ENCODE data around the gene PMFBP1. TPM values are rescaled to one million over a fixed set of nuclear protein-coding genes. Genes with fewer than 3 reads are reported as not detected.
"Not testable (repeated sequence)": the region's sequence is repeated elsewhere in the genome, so short reads cannot be mapped to it uniquely, and the experiment has no call there.

PMFBP1 gene
- polyA plus RNA-seq, 4 donors, result 3.0 to 9.2 (median 5.9) TPM

DNA sequence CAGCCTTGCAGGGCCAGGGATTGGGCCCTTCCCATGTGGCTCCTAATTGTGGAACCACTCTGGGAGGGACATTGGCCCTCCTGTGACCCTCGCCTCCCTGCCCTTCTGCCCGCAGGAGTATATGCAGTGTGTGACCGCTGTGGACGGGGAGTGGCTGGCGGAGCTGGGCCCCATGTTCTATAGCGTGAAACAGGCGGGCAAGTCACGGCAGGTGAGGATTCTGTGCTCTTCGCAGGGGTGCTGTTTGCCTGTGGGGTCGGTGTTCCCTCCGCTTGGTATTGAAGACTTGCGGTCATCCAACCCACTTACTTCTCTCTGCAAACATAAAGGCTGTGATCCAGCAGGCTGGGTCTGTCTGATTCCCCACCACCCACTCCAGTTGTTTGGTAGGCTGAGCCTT is 62.7 kb downstream of the PMFBP1 start:
- DNase-seq (ENCODE audit: low read depth in 4 of 4, low spot score in 2 of 4), result no peak

DNA sequence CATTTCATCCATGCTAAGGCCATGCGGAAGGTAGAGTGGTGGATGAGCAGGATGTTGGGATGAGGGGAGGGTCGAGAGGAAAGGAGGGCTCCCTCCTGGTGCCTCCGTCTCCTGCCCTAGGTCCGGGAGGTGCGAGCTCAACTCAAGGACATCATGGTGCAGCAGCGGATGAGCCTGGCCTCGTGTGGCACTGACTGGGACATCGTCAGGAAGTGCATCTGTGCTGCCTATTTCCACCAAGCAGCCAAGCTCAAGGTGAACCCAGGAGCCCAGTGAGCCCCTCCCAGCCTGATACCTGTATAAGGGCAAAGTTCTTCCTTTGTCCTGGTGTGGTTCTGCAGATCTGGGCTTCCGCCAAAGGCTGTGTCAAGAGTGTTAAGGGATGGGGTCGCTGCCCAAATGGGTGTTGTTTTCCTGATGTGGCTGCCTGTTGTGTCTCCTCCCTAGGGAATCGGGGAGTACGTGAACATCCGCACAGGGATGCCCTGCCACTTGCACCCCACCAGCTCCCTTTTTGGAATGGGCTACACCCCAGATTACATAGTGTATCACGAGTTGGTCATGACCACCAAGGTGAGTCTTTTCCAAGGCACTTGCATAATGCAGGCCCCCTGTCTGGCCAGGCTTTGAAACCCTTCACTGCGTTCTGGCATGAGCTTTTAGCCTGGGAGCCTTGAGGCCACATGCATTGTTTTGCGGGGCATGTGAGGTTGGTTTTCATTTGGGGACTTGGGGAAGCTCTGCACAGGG is 63.4 kb downstream of the PMFBP1 start:
- no peak for DNase-seq (ENCODE audit: low read depth in 4 of 4, low spot score in 2 of 4)

DNA sequence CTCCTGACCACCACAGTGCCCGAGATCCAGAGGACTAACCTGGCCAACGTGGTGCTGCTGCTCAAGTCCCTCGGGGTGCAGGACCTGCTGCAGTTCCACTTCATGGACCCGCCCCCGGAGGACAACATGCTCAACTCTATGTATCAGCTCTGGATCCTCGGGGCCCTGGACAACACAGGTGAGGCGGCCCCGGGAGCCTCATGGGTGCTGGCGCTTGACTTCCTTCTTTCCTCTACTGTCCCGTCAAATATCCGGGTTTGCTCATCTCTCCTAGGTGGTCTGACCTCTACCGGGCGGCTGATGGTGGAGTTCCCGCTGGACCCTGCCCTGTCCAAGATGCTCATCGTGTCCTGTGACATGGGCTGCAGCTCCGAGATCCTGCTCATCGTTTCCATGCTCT is 64.6 kb downstream of the PMFBP1 start:
- DNase-seq (ENCODE audit: low read depth in 4 of 4, low spot score in 2 of 4), result no peak

DNA sequence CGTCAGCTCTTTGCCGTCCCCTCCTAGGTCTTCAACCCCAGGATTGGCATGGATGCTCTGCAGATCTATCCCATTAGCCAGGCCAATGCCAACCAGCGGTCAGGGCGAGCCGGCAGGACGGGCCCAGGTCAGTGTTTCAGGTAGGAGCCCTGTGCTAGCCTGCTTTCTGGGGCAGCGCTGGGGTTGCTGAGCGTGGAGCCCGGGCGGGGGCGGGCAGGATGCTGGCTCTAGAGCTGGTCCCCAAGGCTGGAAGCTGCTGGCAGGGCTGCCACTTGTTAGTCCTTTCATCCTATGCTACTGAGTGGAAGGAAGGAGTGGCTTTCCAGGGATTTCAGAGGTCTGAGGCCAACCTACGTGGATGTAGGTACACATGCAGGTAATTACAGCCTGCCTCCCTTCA is 66.0 kb downstream of the PMFBP1 start:
- DNase-seq (ENCODE audit: low read depth in 4 of 4, low spot score in 2 of 4), result no peak

- DNase-seq (ENCODE audit: low read depth in 4 of 4, low spot score in 2 of 4), result no peak
Observed at GRCh38 chr16:72104905-72105304, 67.0 kb downstream of the PMFBP1 start.

DNA sequence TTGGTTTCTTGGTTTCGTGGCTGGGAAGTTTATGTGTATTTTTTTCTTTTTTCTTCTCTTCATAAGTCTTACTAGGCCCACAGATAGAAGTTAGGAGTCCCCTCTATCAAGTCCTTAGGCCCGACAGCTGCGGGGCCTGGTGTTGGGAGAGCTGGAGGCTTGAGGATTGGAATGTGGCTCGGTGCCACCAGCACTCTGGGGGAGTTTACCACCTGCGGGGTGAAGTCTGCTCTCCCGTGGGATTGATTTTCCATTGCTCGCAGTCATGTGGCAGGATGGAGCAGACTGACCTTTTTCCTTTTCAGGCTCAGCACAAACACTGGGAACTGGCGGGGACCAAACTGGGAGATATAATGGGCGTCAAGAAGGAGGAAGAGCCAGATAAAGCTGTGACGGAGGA is 70.8 kb downstream of the PMFBP1 start:
- no peak for DNase-seq (ENCODE audit: low read depth in 4 of 4, low spot score in 2 of 4)

DNA sequence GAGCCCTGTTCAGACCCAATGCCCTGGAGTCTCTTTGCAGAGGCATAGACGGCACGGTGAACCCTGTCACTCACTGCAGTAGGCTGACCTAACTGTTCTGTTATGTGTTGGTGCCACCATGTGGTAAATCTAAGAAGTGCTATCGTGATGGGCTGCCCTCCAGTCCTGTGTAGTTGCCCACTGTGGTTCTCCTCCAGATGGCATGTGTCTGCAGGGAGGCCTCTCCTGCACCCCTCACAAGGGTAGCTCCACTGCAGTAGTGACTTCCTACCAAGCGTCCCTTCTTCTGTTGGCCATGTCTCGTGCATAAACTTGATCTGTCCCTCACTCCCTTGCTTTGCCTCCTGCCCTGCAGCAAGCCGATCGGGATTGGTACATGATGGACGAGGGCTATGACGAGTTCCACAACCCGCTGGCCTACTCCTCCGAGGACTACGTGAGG is 72.6 kb downstream of the PMFBP1 start:
- DNase-seq (ENCODE audit: low read depth in 4 of 4, low spot score in 2 of 4), result peak; percentile 4 to 19 (median 11)

- DNase-seq (ENCODE audit: low read depth in 4 of 4, low spot score in 2 of 4), result no peak
Observed at GRCh38 chr16:72098936-72099335, 73.0 kb downstream of the PMFBP1 start.

DNA sequence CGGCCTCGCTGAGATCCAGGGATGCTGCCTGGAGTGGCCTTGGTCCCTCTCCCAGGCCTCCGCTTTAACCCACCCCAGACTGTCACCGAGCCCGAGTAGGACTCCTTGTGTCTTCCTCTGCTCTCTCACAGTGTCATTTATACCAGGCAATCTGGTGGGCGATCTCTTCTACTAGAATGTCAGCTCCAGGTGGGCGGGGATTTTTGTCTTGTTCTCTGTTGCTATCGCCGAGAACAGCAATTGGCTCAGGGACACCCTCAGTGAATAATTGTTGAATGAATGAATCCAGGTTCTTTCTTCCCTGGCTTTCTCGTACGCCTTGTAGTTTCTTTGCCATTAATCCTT is 77.7 kb downstream of the PMFBP1 start:
- DNase-seq (ENCODE audit: low read depth in 4 of 4, low spot score in 2 of 4), result no peak

- peak; percentile 95 to 98 (median 98) for DNase-seq (ENCODE audit: low read depth in 4 of 4, low spot score in 2 of 4)
Observed at GRCh38 chr16:72093448-72094265, 78.3 kb downstream of the PMFBP1 start, which contains the start of the genes DHX38 and TXNL4B. Gene DHX38 (plus strand): TSS chr16:72093847. CDS start chr16:72096158, 2,311 bp downstream. Gene TXNL4B (minus strand): TSS chr16:72093620. CDS start chr16:72090749, 2,871 bp downstream.

GRCh38 chr16:72092832-72093447 is 79.0 kb downstream of the PMFBP1 start:
- DNase-seq (ENCODE audit: low read depth in 4 of 4, low spot score in 2 of 4), result peak in 2 of 4 donors; percentile 7 to 11

DNA sequence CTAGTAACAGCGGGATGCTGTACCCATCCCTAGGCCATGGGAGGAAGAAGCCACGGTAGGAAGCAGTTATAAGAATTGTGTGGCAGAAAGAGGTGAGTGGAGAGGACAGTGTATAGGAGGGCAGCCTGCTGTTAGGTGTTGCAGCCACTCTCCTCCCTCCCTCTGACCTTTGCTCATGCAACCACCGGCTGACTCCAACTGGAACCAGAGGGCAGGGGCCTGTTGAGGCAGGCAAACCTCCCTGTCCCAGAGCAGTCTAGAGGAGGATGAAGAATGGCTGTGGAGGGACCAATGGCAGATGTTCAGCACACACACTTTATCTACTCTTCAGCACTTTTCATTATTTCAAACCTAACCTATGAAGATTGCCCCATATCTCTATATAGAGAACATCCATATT is 80.7 kb downstream of the PMFBP1 start:
- no peak for DNase-seq (ENCODE audit: low read depth in 4 of 4, low spot score in 2 of 4)

DNA sequence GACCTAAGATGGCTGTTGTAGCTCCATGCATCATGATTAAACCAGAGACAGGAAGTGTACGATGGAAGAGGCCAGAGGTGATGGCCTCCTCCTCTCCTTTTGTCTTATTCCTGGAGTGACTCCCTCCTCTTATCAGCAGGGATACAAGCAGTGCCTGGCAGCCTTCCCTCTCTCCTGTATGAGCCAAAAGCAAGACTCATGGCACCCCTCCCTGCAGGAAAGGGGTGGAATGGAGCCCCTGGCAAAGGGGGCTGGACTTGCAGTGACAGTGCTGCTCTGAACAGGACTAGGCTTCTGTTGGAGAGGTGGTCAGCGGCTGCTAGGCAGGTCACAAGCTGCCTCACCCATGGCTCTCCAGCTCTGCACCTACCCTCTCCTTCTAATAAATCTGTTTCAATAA is 87.0 kb downstream of the PMFBP1 start:
- DNase-seq (ENCODE audit: low read depth in 4 of 4, low spot score in 2 of 4), result no peak

- no peak for DNase-seq (ENCODE audit: low read depth in 4 of 4, low spot score in 2 of 4)
Observed at GRCh38 chr16:72084445-72084844, 87.5 kb downstream of the PMFBP1 start.

- DNase-seq (ENCODE audit: low read depth in 4 of 4, low spot score in 2 of 4), result no peak
Observed at GRCh38 chr16:72083778-72084404, 88.1 kb downstream of the PMFBP1 start.

DNA sequence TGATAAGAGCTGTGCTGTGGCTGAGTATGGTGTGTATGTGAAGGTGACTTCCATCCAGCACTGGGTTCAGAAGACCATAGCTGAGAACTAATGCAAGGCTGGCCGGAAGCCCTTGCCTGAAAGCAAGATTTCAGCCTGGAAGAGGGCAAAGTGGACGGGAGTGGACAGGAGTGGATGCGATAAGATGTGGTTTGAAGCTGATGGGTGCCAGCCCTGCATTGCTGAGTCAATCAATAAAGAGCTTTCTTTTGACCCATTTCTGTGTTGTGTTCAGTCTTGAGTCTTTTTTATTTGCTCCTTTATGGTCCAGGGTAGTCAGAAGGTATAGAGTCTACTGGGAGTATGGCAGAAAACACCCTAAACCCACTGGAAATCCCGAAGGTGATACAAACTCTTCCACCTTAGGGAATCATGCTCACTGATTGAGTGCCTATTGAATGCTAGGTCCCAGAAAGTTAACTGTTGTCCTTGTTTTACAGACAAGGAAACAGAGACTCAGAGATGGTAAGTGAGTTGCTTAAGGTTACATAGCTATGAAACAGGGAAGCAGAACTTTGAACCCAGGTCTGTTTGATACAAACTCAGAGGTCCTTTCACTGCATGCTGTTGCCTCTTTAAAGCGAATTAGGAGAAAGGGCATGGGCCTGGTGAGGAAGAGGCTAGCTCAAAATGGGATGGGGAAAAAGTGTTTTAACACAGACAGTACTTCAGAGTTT is 94.8 kb downstream of the PMFBP1 start:
- not testable (repeated sequence) for DNase-seq (ENCODE audit: low read depth in 4 of 4, low spot score in 2 of 4)

DNA sequence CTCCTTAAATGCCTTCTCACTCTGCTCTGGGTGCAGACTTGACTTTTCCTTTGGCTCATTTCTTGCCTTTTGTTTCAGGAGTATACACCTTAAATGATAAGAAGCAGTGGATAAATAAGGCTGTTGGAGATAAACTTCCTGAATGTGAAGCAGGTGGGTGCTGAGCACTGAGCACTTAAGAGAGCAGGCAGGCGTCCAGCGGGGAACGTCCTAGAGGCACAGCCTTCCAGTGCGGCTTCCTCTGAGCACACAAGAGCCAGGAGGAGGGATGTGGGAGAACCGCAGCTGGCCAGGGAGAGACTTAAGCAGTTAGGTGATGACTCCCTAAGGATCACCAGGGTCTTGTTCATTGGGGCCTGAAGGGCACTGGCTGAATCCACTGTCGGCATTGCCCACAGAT is 96.9 kb downstream of the PMFBP1 start:
- not testable (repeated sequence) for DNase-seq (ENCODE audit: low read depth in 4 of 4, low spot score in 2 of 4)

DNA sequence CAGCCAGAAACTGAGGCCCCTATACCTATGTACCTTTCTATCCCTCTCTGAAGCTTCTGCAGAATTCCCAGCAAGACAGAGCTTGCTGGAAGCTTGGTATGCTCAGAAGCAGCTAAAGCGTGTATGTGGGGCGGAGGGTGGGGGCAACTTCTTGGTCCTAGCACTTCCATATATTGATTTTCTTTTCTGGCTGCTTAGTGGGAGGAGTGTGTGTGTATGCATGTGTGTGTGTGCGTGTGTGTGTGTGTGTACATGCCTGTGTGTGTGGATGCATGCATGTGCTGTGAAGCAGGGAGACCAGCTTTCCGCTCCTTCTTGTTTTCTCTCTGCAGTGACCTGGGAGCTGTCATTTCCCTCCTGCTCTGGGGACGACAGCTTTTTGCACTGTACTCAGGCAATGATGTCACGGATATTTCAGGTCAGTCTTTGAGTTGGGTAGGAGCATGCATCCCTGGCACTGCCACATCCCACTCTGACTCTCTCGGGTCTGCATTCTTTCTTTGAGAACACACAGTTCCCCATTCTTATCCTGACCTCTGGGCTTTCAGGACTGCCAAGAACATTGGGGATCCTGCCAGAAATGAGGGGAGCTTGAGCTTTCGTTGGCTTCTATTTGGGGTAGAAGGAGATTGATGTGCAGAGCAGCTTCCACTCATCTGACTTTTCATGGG is 98.3 kb downstream of the PMFBP1 start:
- DNase-seq (ENCODE audit: low read depth in 4 of 4, low spot score in 2 of 4), result no peak

- no peak for DNase-seq (ENCODE audit: low read depth in 4 of 4, low spot score in 2 of 4)
Observed at GRCh38 chr16:72072514-72073342, 99.2 kb downstream of the PMFBP1 start.

Data from left renal cortex interstitium (tissue), 4 donors.